ENCODE data around the gene PDLIM5. TPM values are rescaled to one million over a fixed set of nuclear protein-coding genes. Genes with fewer than 3 reads are reported as not detected.

The PDLIM5 gene
- total RNA-seq, 4 donors from 2014 or later, result 473 to 833 (median 673) TPM

DNA sequence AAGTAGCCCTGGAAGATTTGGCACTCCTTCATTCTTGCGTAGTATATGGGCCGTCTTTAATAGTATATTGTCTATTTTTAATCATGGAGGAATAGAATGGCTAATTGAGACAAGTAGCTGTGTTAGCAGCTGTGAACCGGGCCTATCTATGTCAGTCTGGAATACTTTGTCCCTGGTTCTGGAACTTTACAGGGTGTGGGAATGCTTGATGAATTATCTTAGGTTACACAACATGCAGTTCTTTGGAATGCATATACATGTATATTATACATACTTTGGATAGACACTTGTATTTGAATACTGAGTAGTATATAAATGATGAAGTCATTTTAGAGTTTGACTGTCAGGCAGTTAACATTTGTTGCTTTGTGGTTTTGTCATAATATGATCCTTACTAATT is 37.4 kb downstream of the PDLIM5 start:
- ATAC-seq (peak in 1 of 2 donors; percentile 11), DNase-seq (no peak)
- TF ChIP-seq, protein P1, sequence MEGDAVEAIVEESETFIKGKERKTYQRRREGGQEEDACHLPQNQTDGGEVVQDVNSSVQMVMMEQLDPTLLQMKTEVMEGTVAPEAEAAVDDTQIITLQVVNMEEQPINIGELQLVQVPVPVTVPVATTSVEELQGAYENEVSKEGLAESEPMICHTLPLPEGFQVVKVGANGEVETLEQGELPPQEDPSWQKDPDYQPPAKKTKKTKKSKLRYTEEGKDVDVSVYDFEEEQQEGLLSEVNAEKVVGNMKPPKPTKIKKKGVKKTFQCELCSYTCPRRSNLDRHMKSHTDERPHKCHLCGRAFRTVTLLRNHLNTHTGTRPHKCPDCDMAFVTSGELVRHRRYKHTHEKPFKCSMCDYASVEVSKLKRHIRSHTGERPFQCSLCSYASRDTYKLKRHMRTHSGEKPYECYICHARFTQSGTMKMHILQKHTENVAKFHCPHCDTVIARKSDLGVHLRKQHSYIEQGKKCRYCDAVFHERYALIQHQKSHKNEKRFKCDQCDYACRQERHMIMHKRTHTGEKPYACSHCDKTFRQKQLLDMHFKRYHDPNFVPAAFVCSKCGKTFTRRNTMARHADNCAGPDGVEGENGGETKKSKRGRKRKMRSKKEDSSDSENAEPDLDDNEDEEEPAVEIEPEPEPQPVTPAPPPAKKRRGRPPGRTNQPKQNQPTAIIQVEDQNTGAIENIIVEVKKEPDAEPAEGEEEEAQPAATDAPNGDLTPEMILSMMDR (IDR thresholded peaks at IDR 0.05 in 4 of 5, conservative IDR thresholded peaks at IDR 0.05 in 1 of 5), result no peak
- no peak for TF ChIP-seq POLR2A (IDR thresholded peaks at IDR 0.05)
- in situ Hi-C loops (cut with MboI; ENCODE audit: low sequenced_read_pairs in 4 of 4), result no loop called here
- Histone ChIP-seq H3K27me3 (no peaks in the 10 kb centered on the region), H3K9me3 (no peaks in the 10 kb centered on the region), H3K36me3 (peaks cover 0 to 5% of the 10 kb centered on the region in 2 donors), H3K4me3 (peak overlapping the region in 1 of 4 donors; percentile 5), H3K27ac (peak overlapping the region; percentile 86 to 99 (median 96)), H3K4me1 (peaks cover 70 to 76% of the 10 kb centered on the region in 2 donors)
- intact Hi-C loops (cut with DNase I; ENCODE audit: low total_unique reads), result no loop called here

DNA sequence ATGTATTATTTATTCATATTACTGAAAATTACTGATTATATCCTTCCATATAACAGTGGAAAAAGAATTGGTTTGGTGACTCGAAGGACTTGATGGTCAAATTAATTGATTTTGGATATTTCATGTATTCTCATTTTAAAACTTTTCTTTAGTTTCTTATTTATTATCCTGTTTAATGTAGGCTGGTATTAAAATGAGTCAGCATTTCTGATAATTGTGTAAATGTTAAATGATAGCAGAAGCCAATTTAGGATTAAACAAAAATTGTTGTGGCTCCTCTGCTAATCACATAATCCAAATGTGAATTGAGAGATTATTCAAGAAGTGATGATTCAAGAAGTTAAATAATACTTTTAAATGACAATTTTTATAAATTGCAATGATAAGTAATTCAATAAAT is 38.7 kb downstream of the PDLIM5 start:
- ATAC-seq (no peak), DNase-seq (no peak)
- H3K27ac ChIP-seq, result peak overlapping the region; percentile 86 to 99 (median 96)
- no peak overlapping the region for H3K4me3 ChIP-seq
- H3K4me1 ChIP-seq, result peaks cover 60 to 74% of the 10 kb centered on the region in 2 donors
- intact Hi-C loops (cut with DNase I; ENCODE audit: low total_unique reads), result no loop called here
- in situ Hi-C loops (cut with MboI; ENCODE audit: low sequenced_read_pairs in 4 of 4), result no loop called here
- H3K27me3 ChIP-seq, result no peaks in the 10 kb centered on the region
- TF ChIP-seq, protein P1 (IDR thresholded peaks at IDR 0.05 in 4 of 5, conservative IDR thresholded peaks at IDR 0.05 in 1 of 5), result no peak
- TF ChIP-seq POLR2A (IDR thresholded peaks at IDR 0.05), result no peak
- H3K36me3 ChIP-seq, result peaks cover 0 to 5% of the 10 kb centered on the region in 2 donors
- no peaks in the 10 kb centered on the region for H3K9me3 ChIP-seq

DNA sequence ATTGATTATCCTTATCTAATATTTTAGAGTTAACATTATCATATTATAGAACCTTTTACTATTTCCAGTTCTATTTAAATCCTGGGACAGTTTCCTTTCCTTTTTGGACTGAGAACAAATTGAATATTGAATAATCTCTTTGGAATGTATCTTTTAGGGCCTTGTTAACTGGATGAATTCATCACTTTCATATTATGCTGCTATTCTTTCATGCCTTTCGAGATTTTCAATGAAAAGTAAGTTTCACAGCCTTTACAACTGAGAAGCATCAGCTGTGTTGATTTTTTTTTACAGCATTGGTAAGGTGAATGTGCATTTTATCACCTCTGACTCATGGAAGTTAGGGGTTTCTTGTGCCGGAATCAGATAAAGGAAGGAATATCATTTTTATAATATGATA is 39.6 kb downstream of the PDLIM5 start:
- peak overlapping the region; percentile 86 to 99 (median 96) for H3K27ac ChIP-seq
- TF ChIP-seq, protein P1 (IDR thresholded peaks at IDR 0.05 in 4 of 5, conservative IDR thresholded peaks at IDR 0.05 in 1 of 5), result no peak
- TF ChIP-seq POLR2A (IDR thresholded peaks at IDR 0.05), result no peak
- in situ Hi-C loops (cut with MboI; ENCODE audit: low sequenced_read_pairs in 4 of 4) (no loop called here), intact Hi-C loops (cut with DNase I; ENCODE audit: low total_unique reads) (no loop called here)
- no peaks in the 10 kb centered on the region for H3K9me3 ChIP-seq
- DNase-seq, result no peak
- no peak overlapping the region for H3K4me3 ChIP-seq
- no peak for ATAC-seq
- peaks cover 0 to 5% of the 10 kb centered on the region in 2 donors for H3K36me3 ChIP-seq
- no peaks in the 10 kb centered on the region for H3K27me3 ChIP-seq
- peaks cover 59 to 75% of the 10 kb centered on the region in 2 donors for H3K4me1 ChIP-seq

DNA sequence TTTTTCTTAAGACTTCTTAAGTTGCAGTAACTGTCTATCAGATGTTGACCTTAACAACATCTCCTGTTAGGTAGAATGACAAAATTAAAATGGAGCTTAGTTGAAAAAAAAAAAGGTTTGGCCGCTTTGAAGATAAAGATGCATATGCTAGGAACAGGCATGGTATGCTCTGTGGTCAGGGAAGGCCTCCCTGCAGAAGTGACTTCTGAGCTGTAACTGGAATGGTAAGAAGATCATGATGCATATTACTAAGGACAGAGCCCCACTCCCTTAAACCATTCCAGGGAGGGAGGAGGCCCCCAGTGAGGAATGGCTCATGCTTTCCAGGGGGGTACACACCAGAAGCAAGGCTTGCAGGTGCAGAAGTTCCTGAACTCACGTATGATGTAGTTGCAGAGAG is 43.7 kb downstream of the PDLIM5 start:
- peak overlapping the region; percentile 27 to 99 (median 58) for H3K27ac ChIP-seq
- DNase-seq (no peak), ATAC-seq (no peak)
- H3K27me3 ChIP-seq, result no peaks in the 10 kb centered on the region
- in situ Hi-C loops (cut with MboI; ENCODE audit: low sequenced_read_pairs in 4 of 4) (no loop called here), intact Hi-C loops (cut with DNase I; ENCODE audit: low total_unique reads) (no loop called here)
- H3K4me3 ChIP-seq, result no peak overlapping the region
- no peaks in the 10 kb centered on the region for H3K9me3 ChIP-seq
- H3K36me3 ChIP-seq, result peaks cover 0 to 5% of the 10 kb centered on the region in 2 donors
- peaks cover 32 to 59% of the 10 kb centered on the region in 2 donors for H3K4me1 ChIP-seq
- TF ChIP-seq POLR2A (IDR thresholded peaks at IDR 0.05), result no peak
- TF ChIP-seq, protein P1 (IDR thresholded peaks at IDR 0.05 in 4 of 5, conservative IDR thresholded peaks at IDR 0.05 in 1 of 5), result no peak

DNA sequence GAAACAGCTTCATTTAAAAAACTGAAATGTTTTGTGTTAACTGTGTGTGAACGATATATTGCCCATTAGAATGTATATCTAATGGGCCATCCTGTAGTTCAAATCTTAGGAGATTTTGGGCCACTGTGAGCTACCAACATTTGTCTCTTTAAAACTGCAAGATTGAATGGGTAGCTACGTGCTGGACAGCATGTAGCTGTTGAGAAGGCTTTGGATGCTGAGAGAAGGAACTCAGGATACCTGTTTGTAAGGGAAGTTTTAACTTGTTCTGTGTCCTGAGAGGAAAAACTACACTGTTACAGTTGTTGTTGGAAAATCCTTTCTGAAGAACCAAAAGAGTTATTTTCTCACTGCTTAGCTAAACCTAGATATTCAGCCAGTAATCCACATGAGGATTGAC is 45.9 kb downstream of the PDLIM5 start:
- peaks cover 41 to 64% of the 10 kb centered on the region in 2 donors for H3K4me1 ChIP-seq
- peaks cover 0 to 5% of the 10 kb centered on the region in 2 donors for H3K36me3 ChIP-seq
- no peaks in the 10 kb centered on the region for H3K9me3 ChIP-seq
- peak overlapping the region; percentile 32 to 99 (median 67) for H3K27ac ChIP-seq
- no peaks in the 10 kb centered on the region for H3K27me3 ChIP-seq
- H3K4me3 ChIP-seq, result no peak overlapping the region
- in situ Hi-C loops (cut with MboI; ENCODE audit: low sequenced_read_pairs in 4 of 4) (no loop called here), intact Hi-C loops (cut with DNase I; ENCODE audit: low total_unique reads) (no loop called here)
- ATAC-seq (no peak), DNase-seq (no peak)
- TF ChIP-seq, protein P1 (IDR thresholded peaks at IDR 0.05 in 4 of 5, conservative IDR thresholded peaks at IDR 0.05 in 1 of 5), result no peak
- no peak for TF ChIP-seq POLR2A (IDR thresholded peaks at IDR 0.05)
